ENCODE data around the gene TMEM106A.
"Not testable (repeated sequence)": the region's sequence is repeated elsewhere in the genome, so short reads cannot be mapped to it uniquely, and the experiment has no call there.

The TMEM106A gene

DNA sequence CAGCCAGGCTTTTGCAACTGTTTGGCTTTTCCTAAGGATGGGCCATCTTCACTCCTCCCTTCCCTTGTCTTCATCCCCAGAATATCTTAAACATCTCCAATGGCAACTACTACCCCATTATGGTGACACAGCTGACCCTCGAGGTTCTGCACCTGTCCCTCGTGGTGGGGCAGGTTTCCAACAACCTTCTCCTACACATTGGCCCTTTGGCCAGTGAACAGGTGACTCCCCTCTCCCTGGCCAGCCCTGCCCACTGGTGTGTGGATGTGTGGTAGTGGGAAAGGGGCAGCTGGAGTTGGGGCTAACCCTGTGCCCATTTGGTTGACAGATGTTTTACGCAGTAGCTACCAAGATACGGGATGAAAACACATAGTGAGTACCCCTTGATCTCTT, 4.7 kb downstream of the TMEM106A start:
- no peak for DNase-seq

- no peak for DNase-seq
Observed at GRCh38 chr17:43216762-43217613, 5.3 kb downstream of the TMEM106A start.

DNA sequence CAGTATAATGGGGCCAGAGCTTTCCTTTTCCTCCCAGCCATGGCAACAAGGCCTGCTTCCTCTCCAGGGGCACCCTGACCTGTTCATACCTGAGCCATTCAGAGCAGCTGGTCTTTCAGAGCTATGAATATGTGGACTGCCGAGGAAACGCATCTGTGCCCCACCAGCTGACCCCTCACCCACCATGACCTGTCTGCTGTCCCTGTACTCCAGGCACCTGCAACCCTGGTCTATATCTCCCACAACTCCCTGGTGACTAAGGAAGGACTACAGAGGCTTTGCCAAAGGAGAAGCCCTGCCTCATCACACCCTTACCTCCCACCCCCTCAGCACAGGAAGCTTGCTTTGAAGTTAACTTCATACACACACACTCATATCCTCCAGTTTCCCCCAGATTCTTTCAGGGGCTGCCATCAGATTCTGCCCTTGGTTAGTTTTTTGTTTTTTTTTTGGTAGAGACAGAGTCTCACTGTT, 6.0 kb downstream of the TMEM106A start:
- no peak for DNase-seq

DNA sequence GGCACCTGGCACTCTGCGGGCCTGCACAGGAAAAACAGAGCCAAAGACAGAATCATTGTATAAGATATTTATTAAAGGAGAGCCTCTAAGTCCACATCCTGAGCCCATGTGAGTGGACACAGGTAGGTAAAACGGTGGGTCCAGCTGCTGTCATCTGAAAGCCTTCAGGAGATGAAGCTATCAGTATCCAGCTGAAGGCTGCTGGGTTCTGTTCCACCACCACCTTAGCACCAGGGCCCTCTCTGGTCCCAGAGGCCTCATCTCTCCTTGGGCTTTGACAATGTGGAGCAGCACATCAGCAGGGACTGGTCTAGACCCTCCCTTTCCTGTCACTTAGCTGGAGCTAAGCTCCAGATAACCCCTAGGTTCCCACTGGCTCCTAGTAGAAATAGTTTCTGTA, 7.3 kb downstream of the TMEM106A start:
- DNase-seq = no peak

- no peak for DNase-seq
Observed at GRCh38 chr17:43219746-43220380, 8.2 kb downstream of the TMEM106A start.

DNA sequence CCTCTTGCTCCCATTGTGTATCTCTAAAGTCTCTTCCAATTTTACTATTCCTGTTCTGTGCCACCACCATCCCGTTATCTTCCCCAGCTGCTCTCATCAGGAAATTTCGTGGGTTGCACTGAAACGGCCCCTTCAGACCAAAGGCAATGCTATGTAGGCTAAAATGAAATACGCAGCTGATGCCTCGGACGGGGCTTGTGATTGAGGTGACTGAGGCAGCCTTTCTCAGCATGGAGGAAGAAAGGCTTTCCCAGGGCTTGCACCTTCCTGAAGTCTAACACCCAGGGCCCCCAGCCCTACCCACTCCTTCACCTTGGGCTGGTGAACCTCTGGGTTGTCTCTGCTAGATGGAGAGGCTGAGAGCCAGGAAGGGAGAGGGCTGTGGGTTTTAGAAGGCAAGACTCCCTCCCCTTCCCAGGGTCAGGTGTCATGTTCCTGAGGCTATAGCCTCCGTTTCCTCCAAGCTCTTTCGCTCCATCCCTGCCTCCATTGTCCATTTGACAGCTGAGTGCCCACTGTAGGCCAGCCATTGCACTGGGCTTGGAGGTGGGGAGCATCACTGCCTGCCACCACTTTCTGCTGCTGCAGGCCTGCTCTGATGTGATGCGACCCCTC, 8.9 kb downstream of the TMEM106A start:
- DNase-seq = no peak

DNA sequence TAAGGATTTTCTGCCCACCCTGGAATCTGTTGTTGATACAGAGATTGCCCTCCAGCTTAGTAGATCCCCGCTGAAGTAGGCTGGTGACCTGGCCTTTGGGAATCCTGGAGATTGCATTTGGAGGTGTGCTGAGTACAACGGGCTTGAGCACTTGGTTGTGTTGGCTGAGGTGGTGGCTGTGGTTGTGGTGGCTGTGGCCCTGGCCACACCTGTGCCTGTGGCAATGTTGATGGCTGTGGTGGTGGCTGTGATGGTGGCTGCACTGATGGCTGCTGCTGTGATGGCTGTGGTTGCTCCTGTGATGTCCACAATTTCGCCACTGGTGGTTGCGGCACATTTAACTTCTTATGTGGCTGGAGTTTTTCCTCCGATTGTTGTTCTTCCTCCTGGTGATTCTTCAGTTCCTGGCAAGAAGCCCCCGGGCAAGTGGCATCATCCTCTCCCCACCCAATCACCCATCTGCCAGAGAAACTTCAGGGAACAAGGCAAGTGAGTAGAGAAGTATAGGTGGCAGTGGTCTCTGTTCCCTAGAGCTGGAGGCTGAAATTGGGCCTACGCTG, 12.6 kb downstream of the TMEM106A start:
- DNase-seq = no peak

- no peak for DNase-seq
Observed at GRCh38 chr17:43226393-43226792, 14.7 kb downstream of the TMEM106A start.

GRCh38 chr17:43228020-43228782, 16.5 kb downstream of the TMEM106A start, which contains the start of gene CCDC200:
Gene CCDC200, minus strand, starts transcription at chr17:43228623. Its CDS starts 69 bp downstream, at chr17:43228554.
- not testable (repeated sequence) for DNase-seq

GRCh38 chr17:43231205-43232020, 19.7 kb downstream of the TMEM106A start:
- DNase-seq = not testable (repeated sequence)

GRCh38 chr17:43232021-43232699, 20.5 kb downstream of the TMEM106A start:
- DNase-seq = not testable (repeated sequence)

DNA sequence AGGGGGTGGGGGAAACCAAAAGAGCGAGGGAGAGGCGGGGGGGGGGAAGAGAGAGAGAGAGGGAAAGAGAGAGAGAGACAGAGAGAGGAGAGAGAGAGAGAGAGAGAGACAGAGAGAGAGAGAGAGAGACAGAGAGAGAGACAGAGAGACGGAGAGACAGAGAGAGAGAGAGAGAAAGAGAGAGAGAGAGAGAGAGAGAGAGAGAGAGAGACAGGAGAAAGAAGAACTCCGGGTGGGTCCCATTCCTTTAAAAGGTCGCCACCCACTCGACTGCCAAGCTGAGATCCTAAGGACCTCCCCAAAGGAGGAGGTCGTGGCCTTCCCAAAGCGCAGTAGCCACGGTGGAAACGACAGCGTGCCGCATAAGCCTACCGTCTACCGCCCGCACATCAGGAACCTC, 21.6 kb downstream of the TMEM106A start:
- not testable (repeated sequence) for DNase-seq

- DNase-seq = not testable (repeated sequence)
Observed at GRCh38 chr17:43233877-43234276, 22.2 kb downstream of the TMEM106A start, which contains the start of gene RNU2-1. Gene RNU2-1, minus strand, starts transcription at chr17:43233977.

DNA sequence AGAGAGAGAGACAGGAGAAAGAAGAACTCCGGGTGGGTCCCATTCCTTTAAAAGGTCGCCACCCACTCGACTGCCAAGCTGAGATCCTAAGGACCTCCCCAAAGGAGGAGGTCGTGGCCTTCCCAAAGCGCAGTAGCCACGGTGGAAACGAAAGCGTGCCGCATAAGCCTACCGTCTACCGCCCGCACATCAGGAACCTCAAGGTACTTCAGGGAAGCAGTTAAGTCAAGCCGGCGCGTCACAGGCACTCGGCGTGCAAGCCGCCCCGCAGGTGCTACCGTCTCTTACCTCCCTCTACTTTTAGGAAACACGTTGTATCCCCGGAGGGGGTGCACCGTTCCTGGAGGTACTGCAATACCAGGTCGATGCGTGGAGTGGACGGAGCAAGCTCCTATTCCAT, 27.9 kb downstream of the TMEM106A start:
- not testable (repeated sequence) for DNase-seq

GRCh38 chr17:43240596-43241352, 29.1 kb downstream of the TMEM106A start:
- DNase-seq = not testable (repeated sequence)

DNA sequence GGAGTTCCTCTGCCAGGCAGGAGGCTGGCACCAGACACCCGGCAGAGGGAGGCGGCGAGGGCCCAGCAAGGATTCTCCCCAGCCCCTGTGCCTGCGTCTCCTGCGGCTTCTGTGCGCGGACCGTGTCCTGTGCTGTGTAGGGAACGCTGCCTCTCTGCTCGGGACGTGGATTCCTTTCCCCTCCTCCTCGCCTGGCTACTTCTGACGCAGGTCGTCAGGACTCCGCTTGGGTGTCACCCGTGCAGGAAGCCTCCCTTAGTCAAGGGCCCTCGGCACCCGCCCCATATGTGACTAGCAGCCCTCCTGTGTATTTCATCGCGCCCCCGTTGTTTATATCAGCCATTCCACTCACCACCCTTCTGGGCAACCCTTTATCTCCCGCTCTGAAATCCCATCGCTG, 34.8 kb downstream of the TMEM106A start:
- DNase-seq = not testable (repeated sequence)
